Caco-2 (cell line): ENCODE results near the gene SPTY2D1. TPM values are rescaled to one million over a fixed set of nuclear protein-coding genes. Genes with fewer than 3 reads are reported as not detected.
"Not testable (repeated sequence)": the region's sequence is repeated elsewhere in the genome, so short reads cannot be mapped to it uniquely, and the experiment has no call there.

ENCODE experiments used
- BruUV-seq: library from RNA; stranded (reverse); fragments of 400-500 nt; replicated peaks from 2 replicates; lab custom pipeline; 2021; lab: Mats Ljungman, UMichigan
- CTCF ChIA-PET: fragments of 300-600 bp; sonication (Branson Sonifier 250); formaldehyde crosslinking; loops from one replicate; lab custom pipeline; 2022; ENCODE audit warnings: antibody characterized with exemption; lab: Charles Lee
- POLR2A ChIA-PET: fragments of 300-600 bp; sonication (Branson Sonifier 250); formaldehyde crosslinking; loops from one replicate; lab custom pipeline; 2022; ENCODE audit warnings: antibody characterized with exemption; lab: Charles Lee
- DNase-seq, 2 experiments: peaks; one replicate each; pipeline versions ENCODE4 v3.0.0 to v3.0.0-alpha.2; 2020 to 2022
- H3K27me3 ChIP-seq: replicated peaks from 2 replicates; pipeline ENCODE4 v1.6.0; 2011; ENCODE audit warnings: low read length; ENCODE audit not compliant: control insufficient read depth, insufficient read depth
- H3K36me3 ChIP-seq: 2 replicates; pipeline ENCODE4 v1.5.1; 2011; ENCODE audit warnings: low read length; ENCODE audit not compliant: control insufficient read depth, insufficient read depth
- H3K4me1 ChIP-seq: fragments of 250-450 bp; sonication (Bioruptor Pico); 2 replicates; pipeline ENCODE4 v1.5.1; 2020; ENCODE audit warnings: mild to moderate bottlenecking
- H3K4me3 ChIP-seq: 2 replicates; pipeline ENCODE4 v1.5.1; 2011; ENCODE audit warnings: low read depth, mild to moderate bottlenecking, control low read depth, low read length
- H3K9me3 ChIP-seq: fragments of 250-450 bp; sonication (Bioruptor Pico); 2 replicates; pipeline ENCODE4 v1.5.1; 2020; ENCODE audit warnings: mild to moderate bottlenecking, moderate library complexity
- H3K27ac Mint-ChIP-seq: one replicate; pipeline ENCODE4 v1.8.0; 2022; ENCODE audit warnings: mixed read lengths; ENCODE audit not compliant: unreplicated experiment
- H3K27me3 Mint-ChIP-seq: one replicate; pipeline ENCODE4 v1.8.0; 2022; ENCODE audit warnings: mixed read lengths; ENCODE audit not compliant: insufficient read depth, unreplicated experiment
- H3K36me3 Mint-ChIP-seq: one replicate; pipeline ENCODE4 v1.8.0; 2022; ENCODE audit warnings: mild to moderate bottlenecking, mixed read lengths; ENCODE audit not compliant: insufficient read depth, unreplicated experiment
- H3K4me1 Mint-ChIP-seq: one replicate; pipeline ENCODE4 v1.8.0; 2022; ENCODE audit warnings: low read depth, mixed read lengths; ENCODE audit not compliant: unreplicated experiment
- H3K4me3 Mint-ChIP-seq: one replicate; pipeline ENCODE4 v1.8.0; 2022; ENCODE audit warnings: mild to moderate bottlenecking, moderate library complexity, mixed read lengths; ENCODE audit not compliant: unreplicated experiment
- H3K9me3 Mint-ChIP-seq: one replicate; pipeline ENCODE4 v1.8.0; 2022; ENCODE audit warnings: mixed read lengths; ENCODE audit not compliant: unreplicated experiment
- intact Hi-C: fragments of 100-400 bp; cut with micrococcal nuclease; formaldehyde crosslinking; loops from one replicate; pipeline ENCODE4 v1.10.0; 2022; ENCODE audit not compliant: unreplicated experiment
- total RNA-seq: library from RNA; stranded (reverse); gene quantifications from 2 replicates; pipeline ENCODE4 v1.2.3, GENCODE V29; 2022
- TF ChIP-seq, protein P1 (sequence below), 2 experiments: fragments of 200-600 bp in 1 of 2; IDR thresholded peaks; 1 replicate in 1 of 2; 2 replicates in 1 of 2; pipeline versions ENCODE4 v1.5.1 to v1.8.0; 2011 to 2022; ENCODE audit warnings: antibody characterized with exemption in 1 of 2, control low read depth in 1 of 2, inconsistent platforms in 1 of 2, low read depth in 1 of 2, low read length in 1 of 2, mild to moderate bottlenecking in 1 of 2, moderate library complexity in 1 of 2; ENCODE audit not compliant: insufficient read depth in 1 of 2, severe bottlenecking in 1 of 2, unreplicated experiment in 1 of 2

SPTY2D1 gene
- total RNA-seq, 1 experiment from 2014 or later = 24.6 TPM

- Mint-ChIP-seq H3K9me3 (no peaks in the 10 kb centered on the region), H3K27ac (no peak overlapping the region), H3K36me3 (peaks cover 25% of the 10 kb centered on the region), H3K27me3 (no peaks in the 10 kb centered on the region), H3K4me1 (no peaks in the 10 kb centered on the region), H3K4me3 (no peak overlapping the region)
- TF ChIP-seq, protein P1, sequence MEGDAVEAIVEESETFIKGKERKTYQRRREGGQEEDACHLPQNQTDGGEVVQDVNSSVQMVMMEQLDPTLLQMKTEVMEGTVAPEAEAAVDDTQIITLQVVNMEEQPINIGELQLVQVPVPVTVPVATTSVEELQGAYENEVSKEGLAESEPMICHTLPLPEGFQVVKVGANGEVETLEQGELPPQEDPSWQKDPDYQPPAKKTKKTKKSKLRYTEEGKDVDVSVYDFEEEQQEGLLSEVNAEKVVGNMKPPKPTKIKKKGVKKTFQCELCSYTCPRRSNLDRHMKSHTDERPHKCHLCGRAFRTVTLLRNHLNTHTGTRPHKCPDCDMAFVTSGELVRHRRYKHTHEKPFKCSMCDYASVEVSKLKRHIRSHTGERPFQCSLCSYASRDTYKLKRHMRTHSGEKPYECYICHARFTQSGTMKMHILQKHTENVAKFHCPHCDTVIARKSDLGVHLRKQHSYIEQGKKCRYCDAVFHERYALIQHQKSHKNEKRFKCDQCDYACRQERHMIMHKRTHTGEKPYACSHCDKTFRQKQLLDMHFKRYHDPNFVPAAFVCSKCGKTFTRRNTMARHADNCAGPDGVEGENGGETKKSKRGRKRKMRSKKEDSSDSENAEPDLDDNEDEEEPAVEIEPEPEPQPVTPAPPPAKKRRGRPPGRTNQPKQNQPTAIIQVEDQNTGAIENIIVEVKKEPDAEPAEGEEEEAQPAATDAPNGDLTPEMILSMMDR (IDR thresholded peaks at IDR 0.05; ENCODE audit: insufficient read depth in 1 of 2, low read depth in 1 of 2, low read length in 1 of 2, severe bottlenecking in 1 of 2, unreplicated experiment in 1 of 2) = no peak
- Histone ChIP-seq H3K27me3 (no peaks in the 10 kb centered on the region), H3K4me1 (no peaks in the 10 kb centered on the region), H3K9me3 (no peaks in the 10 kb centered on the region), H3K4me3 (no peak overlapping the region), H3K36me3 (peaks cover 2% of the 10 kb centered on the region; the same call in 1 of the 2 replicates)
- no peak for DNase-seq
- ChIA-PET POLR2A (no interaction called here), CTCF (no interaction called here)
- BruUV-seq = no TSS peak
- intact Hi-C loops = no loop called here
Observed at GRCh38 chr11:18600915-18601569, 33.1 kb downstream of the SPTY2D1 start.

GRCh38 chr11:18599739-18600230, 34.4 kb downstream of the SPTY2D1 start, which contains the start of gene MISFA:
MISFA (plus strand) TSS chr11:18599789; CDS start chr11:18599929, 140 bp downstream.
- DNase-seq = no peak

DNA sequence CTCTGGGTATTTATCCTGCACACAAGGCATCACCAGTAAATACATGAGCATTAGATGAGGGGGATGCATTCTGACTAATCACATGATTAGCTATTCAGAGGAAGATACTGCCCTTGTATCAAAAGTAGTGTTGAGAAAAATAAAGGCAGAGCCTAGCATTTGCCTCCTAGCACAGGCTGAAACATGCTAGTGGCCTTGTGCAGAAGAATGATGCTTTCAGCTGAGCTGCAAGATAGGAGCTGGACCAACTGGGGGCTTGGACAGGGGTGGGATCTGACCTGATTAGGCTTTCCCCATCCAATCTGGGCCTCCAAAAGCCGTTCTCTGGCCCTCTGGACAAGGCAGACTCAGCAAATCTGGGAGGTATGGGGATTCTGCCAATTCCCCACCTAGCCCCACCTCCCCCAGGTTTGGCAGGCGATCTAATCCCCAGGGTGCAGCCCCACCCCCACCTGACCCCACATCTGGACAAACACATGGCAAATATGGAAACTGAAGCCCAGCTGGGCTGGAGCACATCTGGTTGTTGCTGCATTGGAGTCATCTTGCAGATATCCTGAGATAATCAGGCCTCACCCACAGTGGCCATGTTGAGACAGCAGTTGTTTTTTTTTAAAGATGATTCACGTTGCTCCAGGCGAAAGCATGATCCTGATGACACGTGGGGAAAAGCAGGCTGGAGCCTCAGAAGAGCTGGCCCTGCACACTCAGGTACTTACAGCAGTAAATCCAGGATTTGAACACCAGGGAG, 39.0 kb downstream of the SPTY2D1 start:
- no peaks in the 10 kb centered on the region for H3K4me1 Mint-ChIP-seq
- H3K27me3 Mint-ChIP-seq = no peaks in the 10 kb centered on the region
- no peak for DNase-seq
- intact Hi-C loops = no loop called here
- Histone ChIP-seq H3K4me3 (no peak overlapping the region), H3K36me3 (peaks cover 3% of the 10 kb centered on the region), H3K4me1 (peaks cover 7% of the 10 kb centered on the region; the same call in 1 of the 2 replicates), H3K27me3 (no peaks in the 10 kb centered on the region), H3K9me3 (no peaks in the 10 kb centered on the region)
- ChIA-PET POLR2A (no interaction called here), CTCF (no interaction called here)
- no peak overlapping the region for H3K4me3 Mint-ChIP-seq
- peaks cover 6% of the 10 kb centered on the region for H3K36me3 Mint-ChIP-seq
- TF ChIP-seq, protein P1 (IDR thresholded peaks at IDR 0.05; ENCODE audit: insufficient read depth in 1 of 2, low read depth in 1 of 2, low read length in 1 of 2, severe bottlenecking in 1 of 2, unreplicated experiment in 1 of 2) = no peak
- no peak overlapping the region for H3K27ac Mint-ChIP-seq
- no peaks in the 10 kb centered on the region for H3K9me3 Mint-ChIP-seq
- no TSS peak for BruUV-seq

More at GRCh38 chr11:18599739-18600230, 34.4 kb downstream of the SPTY2D1 start, which contains the start of gene MISFA:
- no peaks in the 10 kb centered on the region for H3K27me3 Mint-ChIP-seq
- no peaks in the 10 kb centered on the region for H3K9me3 Mint-ChIP-seq
- H3K4me1 ChIP-seq = no peaks in the 10 kb centered on the region
- no peaks in the 10 kb centered on the region for H3K9me3 ChIP-seq
- H3K4me3 ChIP-seq = no peak within 1 kb of the TSS
- H3K4me3 Mint-ChIP-seq = no peak within 1 kb of the TSS
- H3K27me3 ChIP-seq = no peaks in the 10 kb centered on the region
- TF ChIP-seq, protein P1 (IDR thresholded peaks at IDR 0.05; ENCODE audit: insufficient read depth in 1 of 2, low read depth in 1 of 2, low read length in 1 of 2, severe bottlenecking in 1 of 2, unreplicated experiment in 1 of 2) = no peak
- no peaks in the 10 kb centered on the region for H3K4me1 Mint-ChIP-seq
- BruUV-seq = no TSS peak
- H3K36me3 ChIP-seq = peaks cover 2% of the 10 kb centered on the region
- no peak within 1 kb of the TSS for H3K27ac Mint-ChIP-seq
- intact Hi-C loops = no loop called here
- H3K36me3 Mint-ChIP-seq = peaks cover 21% of the 10 kb centered on the region
- POLR2A ChIA-PET = no interaction called here
- CTCF ChIA-PET = no interaction called here

GRCh38 chr11:18594088-18594487, 40.1 kb downstream of the SPTY2D1 start:
- H3K36me3 ChIP-seq, H3K36me3 Mint-ChIP-seq, intact Hi-C loops, H3K27me3 Mint-ChIP-seq, H3K27me3 ChIP-seq, H3K4me3 Mint-ChIP-seq, H3K27ac Mint-ChIP-seq, BruUV-seq, CTCF ChIA-PET, H3K9me3 ChIP-seq, H3K9me3 Mint-ChIP-seq, H3K4me3 ChIP-seq, H3K4me1 Mint-ChIP-seq: not testable (repeated sequence)
- POLR2A ChIA-PET = interaction anchor here (0.6 kb wide), 1 partner anchor 90 kb away, joined by 3 read pairs; no protein-coding TSS in a partner anchor
- peaks cover 14% of the 10 kb centered on the region; the same call in 1 of the 2 replicates for H3K4me1 ChIP-seq
- peak in 1 of 2 experiments; percentile 16 for DNase-seq
